Measurements from ENCODE around the gene CDC42BPB.
"Not testable (repeated sequence)": the region's sequence is repeated elsewhere in the genome, so short reads cannot be mapped to it uniquely, and the experiment has no call there.

CDC42BPB gene

DNA sequence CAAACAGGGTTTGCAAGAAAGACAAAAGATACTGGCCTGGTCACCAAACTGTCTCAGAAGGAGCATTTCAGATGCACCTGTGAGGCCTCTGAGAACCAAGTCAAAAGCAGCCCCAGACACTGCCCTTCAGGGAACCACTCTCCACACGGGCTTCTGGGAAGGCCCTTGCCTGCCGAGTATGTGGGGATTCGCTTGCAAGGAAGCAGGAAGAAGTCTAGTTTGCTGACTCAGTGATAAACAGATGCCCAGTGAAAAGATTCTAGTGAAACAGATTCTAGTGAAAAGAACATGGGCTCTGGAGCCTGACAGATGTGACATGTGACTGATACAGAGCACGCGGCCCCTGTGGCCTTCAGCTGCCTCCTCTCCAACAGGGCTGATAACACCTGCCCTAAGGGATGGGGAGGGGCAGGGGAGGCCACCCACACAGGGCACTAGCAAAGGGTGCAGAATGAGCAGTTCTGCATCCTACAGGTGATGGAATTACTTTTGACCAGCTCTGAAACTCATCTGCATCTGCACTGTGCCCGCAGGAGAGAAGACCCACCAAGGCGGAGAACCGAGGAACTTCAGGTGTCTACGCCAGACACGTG lies 115.8 kb downstream of the CDC42BPB start:
- DNase-seq: no peak

DNA sequence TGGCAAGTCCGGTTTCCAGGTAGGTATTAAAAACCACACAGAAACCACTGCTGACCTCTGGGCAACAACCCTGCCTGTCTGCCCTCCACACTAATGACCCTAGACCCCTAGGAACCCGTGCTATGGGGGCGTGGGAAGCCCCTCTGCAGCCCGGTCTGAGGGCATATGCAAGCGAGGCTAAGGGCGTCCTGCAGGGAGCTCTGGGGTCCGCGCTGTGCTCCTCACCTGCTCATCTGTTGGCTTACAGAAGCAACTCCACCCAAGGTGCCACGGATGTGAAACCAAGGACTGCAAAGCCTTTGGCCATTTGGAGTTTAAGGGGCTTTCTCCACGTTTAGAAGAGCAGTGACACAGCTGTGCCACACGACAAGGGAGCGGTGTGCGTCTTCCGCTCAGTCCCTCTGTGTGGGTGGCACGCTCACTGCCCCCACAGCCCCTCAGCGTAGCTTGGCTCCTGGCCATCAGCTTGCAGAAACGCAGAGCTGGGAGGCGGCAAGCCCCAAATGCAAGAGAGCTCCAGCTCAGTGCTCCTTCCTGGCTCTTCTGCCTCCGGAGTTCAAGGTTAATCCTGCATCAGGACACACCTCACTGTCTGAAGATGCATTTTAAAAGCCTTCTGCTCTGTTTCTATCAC lies 116.5 kb downstream of the CDC42BPB start:
- no peak for DNase-seq

DNA sequence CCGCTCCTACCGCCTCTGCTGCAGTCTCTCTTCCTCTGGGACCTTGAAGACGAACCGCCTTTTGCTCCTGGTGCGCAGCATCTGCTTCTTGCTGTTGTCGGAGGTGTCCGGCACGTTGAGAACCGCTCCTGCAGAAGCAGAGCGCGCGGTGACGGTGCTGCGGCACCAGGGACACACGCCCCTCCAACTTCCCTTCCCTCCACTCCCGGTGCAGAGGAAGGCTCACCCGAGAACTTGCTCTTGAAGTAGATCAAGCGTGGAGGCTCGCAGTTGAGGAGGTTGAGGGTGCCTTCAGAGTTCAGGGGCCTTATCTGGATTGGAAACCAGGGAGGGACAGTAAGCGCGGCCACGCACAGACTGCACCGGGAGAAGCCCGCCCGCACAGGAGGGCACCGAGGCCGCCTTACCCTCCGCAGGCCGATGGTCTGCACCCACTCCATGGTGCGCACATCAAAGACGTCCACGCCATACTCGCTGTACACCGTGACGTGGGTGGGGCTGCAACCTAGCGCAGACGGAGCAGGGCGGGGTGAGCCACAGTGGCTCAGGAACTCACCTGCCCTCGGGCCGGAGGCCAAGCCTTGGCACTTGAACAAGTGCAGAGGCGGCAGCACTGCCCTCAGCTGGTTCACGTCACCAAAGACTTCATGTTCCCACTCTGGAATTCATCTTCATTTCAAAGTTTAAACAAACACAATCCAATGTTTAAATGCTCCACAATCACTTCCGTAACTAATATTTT lies 117.4 kb downstream of the CDC42BPB start:
- no peak for DNase-seq

DNA sequence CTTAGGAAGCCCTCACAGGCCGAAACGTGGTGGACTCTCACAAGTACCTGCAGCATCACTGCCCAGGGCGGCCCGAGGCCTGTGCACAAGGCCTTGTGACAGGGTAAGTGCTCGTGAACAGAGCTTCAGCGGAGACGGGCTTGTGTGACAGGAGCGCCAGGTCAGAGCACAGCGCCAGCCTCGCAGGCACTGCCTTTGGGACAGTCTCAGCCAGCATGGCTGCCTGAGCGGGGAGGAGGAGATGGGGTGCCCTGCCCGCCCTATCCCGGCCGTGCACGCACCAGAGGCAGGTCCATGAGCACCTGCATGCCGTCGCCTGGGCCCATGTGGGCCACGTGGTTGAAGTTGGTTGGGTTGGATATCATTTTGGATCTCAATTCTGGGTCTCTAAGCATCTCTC lies 118.0 kb downstream of the CDC42BPB start:
- no peak for DNase-seq

DNA sequence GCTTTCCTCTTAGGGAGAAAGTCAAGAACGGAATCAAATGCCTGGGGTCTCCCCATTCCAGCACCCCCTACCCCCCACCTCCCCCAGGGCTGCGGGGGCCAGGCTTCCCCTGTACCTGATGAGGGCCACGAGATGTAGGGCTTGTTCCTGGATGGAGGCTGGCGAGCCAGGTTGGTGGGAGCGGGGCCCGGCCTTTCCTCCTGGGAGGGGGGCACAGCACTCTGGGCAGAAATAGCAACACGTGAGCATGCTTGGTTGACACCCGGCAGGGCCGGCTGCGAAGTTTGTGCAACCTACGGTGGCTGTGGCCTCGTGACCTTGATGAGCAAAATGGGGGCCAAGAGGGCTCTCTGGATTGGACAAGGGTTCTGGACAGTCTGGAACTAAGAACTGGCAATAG lies 119.2 kb downstream of the CDC42BPB start:
- no peak for DNase-seq

DNA sequence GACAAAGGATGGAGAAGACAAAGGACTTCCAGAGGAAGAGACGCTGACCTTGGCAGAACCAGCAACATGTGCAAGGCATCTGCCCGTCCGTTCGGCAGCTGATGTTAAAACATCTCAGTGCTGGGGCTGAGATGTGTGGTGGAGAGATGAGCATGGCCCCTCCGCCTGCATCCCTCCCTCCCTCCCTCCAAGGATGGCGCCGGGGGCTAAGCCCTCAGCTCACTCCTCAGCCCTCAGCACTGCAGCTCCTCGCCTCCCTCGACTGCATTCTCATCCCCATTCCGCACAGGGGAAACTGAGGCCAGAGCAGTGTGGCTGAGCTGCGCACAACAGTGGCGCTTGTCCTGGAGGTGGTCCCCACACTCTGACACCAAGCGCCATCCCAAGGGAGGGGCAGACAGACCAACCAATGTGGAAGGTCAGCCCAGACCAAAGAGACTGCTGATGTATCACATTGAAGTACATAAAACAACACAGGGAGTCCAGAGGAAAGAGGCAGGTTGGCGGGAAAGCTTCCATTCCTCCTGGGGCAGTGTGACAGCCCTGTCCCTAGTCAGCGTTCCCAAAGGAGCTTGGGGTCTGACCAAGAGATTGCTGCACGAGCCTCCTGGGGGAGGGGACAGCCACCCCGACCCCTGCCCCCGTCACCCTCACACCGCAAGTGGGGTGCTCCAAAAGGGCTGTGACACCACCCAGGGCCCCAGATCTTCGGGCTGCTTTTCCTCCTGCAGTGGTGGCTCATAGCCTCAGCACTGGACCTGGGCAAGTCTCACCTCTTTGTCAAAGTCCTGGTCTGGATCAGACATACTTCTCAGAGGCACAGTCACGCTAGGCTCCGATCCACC lies 119.8 kb downstream of the CDC42BPB start:
- DNase-seq: no peak

DNA sequence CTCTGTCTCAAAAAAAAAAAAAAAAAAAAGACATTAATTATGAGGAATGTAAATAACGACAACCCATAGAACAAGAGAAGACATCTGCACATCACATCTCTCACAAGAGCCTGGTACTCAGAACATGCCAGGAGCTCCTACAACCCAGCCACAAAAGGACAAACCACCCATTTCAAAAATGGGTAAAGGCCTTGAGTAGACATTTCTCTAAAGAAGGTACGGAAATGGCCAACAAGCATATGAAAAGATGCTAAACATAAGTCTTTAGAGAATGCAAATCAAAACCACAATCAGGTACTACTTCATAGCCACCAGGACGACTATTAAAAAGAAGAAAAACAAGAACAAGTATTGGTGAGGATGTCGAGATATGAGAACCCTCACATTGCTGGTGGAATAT lies 121.6 kb downstream of the CDC42BPB start:
- DNase-seq: no peak

DNA sequence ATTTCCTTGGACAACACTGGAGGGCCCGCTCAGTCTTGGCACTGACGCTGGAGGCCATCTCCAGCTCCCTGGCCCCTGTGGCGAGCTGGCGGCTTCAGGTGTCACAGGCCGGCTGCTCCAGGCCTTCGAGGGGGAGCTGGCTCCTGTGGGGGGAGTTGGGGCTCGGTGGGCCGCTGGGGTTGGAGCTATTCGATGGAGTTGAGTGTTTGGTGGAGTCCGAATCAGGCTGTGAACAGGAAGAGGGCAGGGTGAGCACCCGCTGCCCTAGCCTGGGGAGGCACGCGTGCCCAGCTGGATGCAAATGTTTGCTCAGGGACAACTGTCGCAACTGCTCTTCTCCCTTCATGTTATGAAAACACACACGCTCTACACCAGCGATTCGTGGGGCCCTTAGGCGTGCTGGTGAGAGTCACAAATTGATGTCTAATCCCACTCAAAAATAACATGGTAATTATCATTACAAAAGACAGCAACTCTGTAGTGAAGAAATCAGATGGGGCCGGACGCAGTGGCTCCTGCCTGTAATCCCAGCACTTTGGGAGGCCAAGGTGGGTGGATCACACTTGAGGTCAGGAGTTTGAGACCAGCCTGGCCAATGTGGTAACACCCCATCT lies 123.6 kb downstream of the CDC42BPB start:
- no peak for DNase-seq

DNA sequence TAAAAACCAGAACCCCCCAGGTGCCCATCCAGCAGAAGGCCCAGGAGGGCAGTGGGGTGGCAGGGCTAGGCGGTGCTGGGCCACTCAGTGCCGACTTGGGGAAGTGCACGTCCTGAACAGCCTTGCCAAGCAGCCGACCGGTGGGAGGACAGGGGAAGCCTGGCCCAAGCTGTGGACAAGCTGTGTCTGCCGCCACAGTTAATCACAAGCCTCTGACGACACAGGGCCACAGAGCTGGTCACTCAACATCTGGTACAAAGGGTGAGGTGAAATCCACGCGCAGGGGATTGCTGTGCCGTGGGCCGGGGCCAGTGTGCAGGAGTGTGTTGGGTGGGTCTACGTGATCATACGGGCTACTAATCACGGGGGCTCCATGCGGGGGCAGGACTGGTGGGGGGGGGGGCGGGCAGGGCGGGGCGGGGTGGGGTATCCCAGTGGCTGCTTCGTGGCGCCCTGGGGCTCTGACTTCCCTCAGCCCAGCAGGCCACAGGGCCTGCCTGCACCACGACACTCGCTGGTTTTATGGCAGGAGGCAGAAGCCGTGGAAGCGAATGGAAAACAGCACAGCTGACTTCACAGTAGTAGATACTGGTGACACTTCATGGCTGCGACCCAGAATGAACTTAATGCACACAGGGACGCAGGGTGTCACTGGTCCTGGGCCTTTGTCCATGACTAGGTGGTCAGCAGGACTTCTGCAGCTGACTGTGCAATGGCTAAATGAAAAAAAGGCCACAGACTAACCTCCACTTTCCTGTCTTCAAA lies 124.7 kb downstream of the CDC42BPB start:
- no peak for DNase-seq

DNA sequence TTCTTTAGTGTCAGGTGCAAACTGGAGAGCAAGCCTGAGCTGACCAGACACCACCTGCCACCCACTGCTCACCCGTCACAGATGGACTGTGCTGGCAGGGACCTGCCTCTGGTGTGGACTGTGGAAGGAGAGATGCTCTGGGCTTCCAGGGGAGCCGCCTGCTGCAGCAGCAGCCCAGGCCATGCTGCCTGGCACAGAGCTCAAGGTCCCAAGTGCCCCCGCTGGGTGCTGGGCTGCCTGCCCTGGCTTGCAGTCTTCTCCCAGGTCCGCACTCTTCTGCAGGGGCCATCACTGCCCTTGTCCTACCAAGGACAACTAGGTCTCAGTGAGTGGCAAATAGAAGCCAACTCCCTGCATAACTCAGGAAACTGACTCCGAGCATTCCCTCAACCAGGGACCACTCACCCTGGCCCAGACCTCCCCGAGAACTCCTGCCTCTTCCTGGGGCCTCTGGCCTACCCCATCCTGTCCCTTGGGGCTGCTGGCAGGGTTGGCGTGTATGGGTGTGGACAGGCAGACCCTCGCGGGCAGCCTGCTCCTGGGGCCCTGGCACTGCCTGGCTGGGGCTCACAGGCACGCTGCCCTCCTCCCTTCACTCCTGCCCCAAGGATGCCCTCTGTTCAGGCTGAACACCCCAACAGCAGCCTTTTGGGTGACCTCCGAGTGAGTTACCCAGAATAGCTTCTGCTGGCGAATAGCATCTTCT lies 125.6 kb downstream of the CDC42BPB start:
- DNase-seq: no peak

DNA sequence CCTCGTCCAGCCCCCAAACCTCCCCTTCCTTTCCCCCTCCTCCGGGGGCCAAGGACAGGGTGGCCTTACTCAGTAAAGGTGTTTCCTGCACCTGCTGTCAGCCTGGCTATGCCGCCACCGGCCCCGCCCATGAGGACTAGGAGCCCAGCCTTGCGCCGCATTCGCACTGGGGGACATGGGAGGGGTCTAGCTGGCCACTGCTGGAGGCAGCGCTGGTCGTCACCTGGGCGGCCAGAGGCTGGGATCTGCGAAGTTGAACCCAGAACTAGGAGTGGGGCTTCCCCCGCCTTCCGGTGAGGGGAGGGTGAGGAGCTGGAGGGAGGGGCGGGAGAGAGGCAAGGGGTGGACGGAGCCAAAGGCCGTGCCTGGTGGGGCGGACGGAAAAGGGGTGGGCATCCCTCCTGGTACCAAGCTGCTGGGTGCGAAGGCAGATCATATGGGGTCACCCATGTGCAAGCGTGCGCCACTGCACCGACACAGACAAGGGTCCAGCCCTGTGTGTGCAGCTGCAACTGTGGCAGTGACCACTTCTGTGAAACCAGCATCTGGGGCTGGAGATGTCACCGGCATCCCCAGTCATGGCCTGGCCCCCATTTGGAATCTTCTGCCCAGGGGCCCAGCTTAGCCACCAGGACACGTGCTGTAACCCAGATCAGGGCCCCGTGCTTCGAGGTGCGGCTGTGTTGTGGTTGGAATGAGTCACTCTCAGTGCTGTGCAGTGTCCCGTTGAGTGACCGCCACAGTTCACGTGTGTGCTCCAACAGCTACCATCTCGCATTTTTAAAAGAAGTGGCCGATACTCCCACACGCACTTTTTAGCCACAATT lies 126.4 kb downstream of the CDC42BPB start:
- DNase-seq: no peak

DNA sequence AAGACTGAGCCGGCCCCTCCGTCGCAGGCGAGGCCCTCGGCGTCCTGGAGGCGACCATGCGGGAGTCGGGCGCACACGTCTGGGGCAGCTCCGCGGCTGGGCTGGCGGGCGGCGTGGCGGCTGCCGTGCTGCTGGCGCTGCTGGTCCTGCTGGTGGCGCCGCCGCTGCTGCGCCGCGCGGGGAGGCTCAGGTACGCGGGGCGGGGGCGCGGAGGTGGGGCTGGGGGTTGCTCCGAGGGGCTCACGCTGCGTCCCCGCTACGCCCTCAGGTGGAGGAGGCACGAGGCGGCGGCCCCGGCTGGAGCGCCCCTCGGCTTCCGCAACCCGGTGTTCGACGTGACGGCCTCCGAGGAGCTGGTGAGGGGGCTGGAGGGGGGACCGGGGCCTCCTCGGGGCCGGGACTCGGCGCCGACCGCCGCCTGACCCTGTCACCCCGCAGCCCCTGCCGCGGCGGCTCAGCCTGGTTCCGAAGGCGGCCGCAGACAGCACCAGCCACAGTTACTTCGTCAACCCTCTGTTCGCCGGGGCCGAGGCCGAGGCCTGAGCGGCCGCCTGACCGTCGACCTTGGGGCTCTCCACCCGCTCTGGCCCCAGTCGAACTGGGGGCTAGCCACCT lies 127.1 kb downstream of the CDC42BPB start:
- no peak for DNase-seq

DNA sequence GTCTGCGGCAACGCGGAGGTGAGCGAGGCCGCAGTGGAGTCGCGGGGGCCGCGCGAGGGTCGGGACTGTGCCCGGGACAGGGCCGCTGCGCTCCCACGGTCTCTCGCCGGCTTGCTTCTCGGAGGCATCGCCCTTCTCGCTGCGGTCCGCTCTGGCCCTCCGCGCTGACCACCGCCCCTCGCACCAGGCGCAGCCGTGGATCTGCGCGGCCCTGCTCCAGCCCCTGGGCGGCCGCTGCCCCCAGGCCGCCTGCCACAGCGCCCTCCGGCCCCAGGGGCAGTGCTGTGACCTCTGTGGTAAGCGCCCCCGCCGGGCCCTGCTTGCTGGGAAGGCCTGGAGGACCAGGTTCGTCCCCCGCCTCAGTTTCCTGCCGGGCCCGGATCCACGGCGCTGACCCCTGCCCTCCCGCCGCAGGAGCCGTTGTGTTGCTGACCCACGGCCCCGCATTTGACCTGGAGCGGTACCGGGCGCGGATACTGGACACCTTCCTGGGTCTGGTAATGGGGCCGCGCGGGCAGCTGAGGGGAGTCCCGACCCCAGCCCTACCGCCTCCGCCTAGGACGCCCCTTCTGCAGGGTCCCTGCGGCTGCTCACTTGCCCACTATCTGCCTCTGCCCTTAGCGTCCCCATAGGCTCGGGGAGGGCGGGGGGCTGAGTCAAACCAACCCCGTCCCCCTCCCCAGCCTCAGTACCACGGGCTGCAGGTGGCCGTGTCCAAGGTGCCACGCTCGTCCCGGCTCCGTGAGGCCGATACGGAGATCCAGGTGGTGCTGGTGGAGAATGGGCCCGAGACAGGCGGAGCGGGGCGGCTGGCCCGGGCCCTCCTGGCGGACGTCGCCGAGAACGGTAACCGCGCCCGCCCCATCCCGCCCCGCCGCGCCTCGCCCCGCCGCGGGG lies 127.9 kb downstream of the CDC42BPB start:
- DNase-seq: no peak

DNA sequence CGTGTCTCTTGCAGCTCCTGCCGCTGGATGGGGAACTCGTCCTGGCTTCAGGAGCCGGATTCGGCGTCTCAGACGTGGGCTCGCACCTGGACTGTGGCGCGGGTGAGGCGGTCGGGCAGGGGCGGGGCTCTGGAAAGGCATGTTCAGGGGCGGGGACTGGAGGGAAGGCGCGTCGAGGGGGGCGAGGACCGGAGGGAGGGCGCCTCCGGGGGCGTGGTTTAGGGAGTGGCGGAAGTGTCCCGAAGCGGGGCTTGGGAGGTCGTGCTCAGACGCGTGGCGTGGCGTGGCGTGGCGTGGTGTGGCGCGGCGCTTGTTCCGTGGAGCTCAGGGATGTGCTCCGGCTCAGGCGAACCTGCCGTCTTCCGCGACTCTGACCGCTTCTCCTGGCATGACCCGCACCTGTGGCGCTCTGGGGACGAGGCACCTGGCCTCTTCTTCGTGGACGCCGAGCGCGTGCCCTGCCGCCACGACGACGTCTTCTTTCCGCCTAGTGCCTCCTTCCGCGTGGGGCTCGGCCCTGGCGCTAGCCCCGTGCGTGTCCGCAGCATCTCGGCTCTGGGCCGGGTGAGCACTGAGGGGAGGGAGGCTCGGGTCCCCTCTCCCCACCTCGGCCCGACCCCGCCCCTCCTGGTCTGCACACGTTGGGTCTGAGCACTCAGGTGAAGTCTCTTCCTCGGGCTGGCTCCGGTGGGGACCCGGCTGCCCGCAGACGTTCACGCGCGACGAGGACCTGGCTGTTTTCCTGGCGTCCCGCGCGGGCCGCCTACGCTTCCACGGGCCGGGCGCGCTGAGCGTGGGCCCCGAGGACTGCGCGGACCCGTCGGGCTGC lies 128.7 kb downstream of the CDC42BPB start:
- DNase-seq: no peak

DNA sequence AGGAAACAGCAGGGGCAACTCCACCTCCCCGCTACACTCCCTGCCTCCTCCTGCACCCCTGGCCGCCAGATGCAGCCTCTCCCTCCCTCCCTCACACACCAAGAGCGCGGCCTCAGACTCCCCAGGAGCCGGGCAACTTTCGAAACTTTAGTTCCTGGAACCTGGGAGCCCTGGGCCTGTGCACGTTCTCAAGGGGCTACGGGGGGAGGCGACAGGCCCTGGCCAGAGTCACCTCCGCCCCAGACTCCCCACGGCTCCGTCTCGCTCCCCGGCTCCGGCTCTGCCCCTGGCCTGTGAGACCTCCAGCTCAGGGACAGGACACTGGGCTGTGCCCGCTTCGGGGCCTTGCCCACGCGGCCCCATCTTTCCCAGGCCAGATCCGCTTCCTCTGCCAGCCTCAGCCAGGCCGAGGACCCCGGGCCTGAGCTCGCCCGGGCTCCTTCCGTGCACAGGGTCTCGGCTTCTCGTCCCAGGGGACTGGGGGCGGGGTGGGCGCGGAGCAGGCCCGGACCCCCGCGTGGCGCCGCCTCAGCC lies 129.4 kb downstream of the CDC42BPB start:
- no peak for DNase-seq

DNA sequence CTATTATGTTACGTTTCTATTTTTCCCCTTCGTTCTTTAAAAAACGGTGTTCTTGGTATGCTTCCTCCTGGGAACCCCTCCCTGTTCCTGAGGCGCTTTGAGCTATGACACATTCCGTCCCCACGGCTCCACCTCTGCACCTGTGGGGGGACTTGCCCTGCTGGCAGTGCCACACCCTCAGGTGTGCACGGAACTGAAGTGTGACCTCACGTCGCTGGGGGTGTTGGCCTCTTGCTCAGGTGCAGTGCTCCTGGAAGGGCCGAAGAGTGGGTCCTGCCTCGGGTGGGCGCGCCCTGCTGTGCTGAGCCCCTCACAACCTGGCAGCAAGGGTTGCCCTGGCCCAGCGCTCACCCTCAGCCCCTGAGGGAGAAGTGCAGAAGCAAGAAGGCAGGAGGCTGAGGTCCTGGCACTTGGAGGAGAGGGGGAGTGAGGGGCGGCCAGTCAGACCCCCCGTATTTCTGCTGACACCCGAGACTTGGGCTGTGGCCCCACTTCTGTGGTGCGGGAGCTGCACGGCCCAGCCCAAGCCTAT lies 129.9 kb downstream of the CDC42BPB start:
- DNase-seq: no peak

DNA sequence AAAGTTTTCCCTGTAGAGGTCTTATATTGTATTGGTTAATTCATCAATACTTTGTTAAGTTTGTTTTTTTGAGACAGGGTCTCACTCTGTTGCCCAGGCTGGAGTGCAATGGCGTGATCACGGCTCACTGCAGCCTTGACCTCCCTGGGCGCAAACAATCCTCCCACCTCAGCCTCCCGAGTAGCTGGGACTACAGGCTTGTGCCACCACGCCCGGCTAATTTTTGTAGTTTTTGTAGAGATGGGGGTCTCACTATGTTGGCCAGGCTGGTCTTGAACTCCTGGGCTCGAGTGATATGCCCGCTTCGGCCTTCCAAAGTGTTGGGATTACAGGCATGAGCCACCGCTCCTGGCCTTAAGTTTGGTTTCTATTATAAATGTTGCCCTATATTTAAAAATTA lies 130.5 kb downstream of the CDC42BPB start:
- DNase-seq: not testable (repeated sequence)

DNA sequence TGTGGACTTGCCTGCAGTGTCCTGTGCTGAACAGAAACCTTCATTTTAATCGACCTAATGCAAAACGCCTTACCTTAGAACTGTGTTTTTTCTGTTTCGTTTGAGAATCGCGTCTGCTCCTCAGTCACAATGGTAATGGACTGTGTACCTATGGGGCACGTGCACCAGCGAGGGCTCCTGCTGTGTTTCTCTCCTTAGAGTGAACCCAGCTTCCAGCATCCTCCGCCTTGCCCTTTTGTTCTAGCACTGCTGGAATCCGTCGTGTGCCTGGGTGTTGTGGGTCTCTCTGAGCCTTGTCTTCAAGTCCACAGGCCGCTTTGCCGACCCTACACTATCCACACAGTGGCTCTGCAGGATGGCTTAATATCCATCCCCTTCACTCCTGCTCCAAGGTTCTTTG lies 131.2 kb downstream of the CDC42BPB start:
- no peak for DNase-seq

All from NK-92 treated with Interleukin-12 subunit alpha and Interleukin-12 subunit beta, amount 100 ng/mL, for 24 hours (cell line).